Measurements from ENCODE around the gene LYL1. TPM values are rescaled to one million over a fixed set of nuclear protein-coding genes. Genes with fewer than 3 reads are reported as not detected.
"Not testable (repeated sequence)": the region's sequence is repeated elsewhere in the genome, so short reads cannot be mapped to it uniquely, and the experiment has no call there.

LYL1 gene
- total RNA-seq (8.7 TPM), polyA plus RNA-seq (10 to 100 TPM in 1 of 4 donors, 1 to 10 TPM in 3; 6.5 to 14.2 (median 7.5) TPM)

GRCh38 chr19:13102666-13103580 is at the start of gene LYL1:
TSS of gene LYL1 (minus strand) at chr19:13102858. CDS start at chr19:13101171, 1,687 bp downstream.
- Mint-ChIP-seq H3K36me3 (peaks cover 6% of the 10 kb centered on the region), H3K4me3 (peak within 1 kb of the TSS; percentile 90 to 93 (median 90)), H3K9me3 (peaks cover 0 to 1% (median 0%) of the 10 kb centered on the region in 7 donors), H3K27me3 (peaks cover 6% of the 10 kb centered on the region), H3K4me1 (peaks cover 0 to 57% (median 24%) of the 10 kb centered on the region in 4 donors), H3K27ac (peak within 1 kb of the TSS; percentile 83 to 95 (median 88))
- Histone ChIP-seq H3K4me3 (ENCODE audit: low read depth, low read length) (peak within 1 kb of the TSS; percentile 67), H3K27me3 (ENCODE audit: control insufficient read depth, insufficient read depth, low read length) (no peaks in the 10 kb centered on the region), H3K36me3 (ENCODE audit: control insufficient read depth, insufficient read depth, low read length) (no peaks in the 10 kb centered on the region), H3K9me3 (ENCODE audit: control insufficient read depth in 2 of 2, low read length in 2 of 2) (no peaks in the 10 kb centered on the region), H3K4me1 (ENCODE audit: control insufficient read depth, insufficient read depth, low read length, poor library complexity, severe bottlenecking) (peaks cover 80% of the 10 kb centered on the region), H3K27ac (ENCODE audit: insufficient read depth, low read length, poor library complexity, severe bottlenecking) (peak within 1 kb of the TSS; percentile 72)
- peak in 2 of 3 donors; percentile 30 to 63 for DNase-seq
- peak in 1 of 2 donors; percentile 20 for ATAC-seq (ENCODE audit: low read depth in 2 of 2)

GRCh38 chr19:13151605-13152355 is 49.1 kb upstream of the LYL1 start:
- Histone ChIP-seq H3K27me3 (ENCODE audit: control insufficient read depth, insufficient read depth, low read length) (no peaks in the 10 kb centered on the region), H3K4me1 (ENCODE audit: control insufficient read depth, insufficient read depth, low read length, poor library complexity, severe bottlenecking) (peaks cover 53% of the 10 kb centered on the region), H3K4me3 (ENCODE audit: low read depth, low read length) (peak overlapping the region; percentile 98), H3K27ac (ENCODE audit: insufficient read depth, low read length, poor library complexity, severe bottlenecking) (peak overlapping the region; percentile 97), H3K36me3 (ENCODE audit: control insufficient read depth, insufficient read depth, low read length) (no peaks in the 10 kb centered on the region), H3K9me3 (ENCODE audit: control insufficient read depth in 2 of 2, low read length in 2 of 2) (no peaks in the 10 kb centered on the region)
- DNase-seq (peak; percentile 94 to 97 (median 96)), ATAC-seq (ENCODE audit: low read depth in 2 of 2) (peak; percentile 54 to 63)
- Mint-ChIP-seq H3K36me3 (peaks cover 14% of the 10 kb centered on the region), H3K4me1 (peaks cover 0 to 44% (median 19%) of the 10 kb centered on the region in 4 donors), H3K27me3 (peaks cover 29% of the 10 kb centered on the region), H3K27ac (peak overlapping the region; percentile 99 to 100 (median 99)), H3K4me3 (peak overlapping the region; percentile 94 to 99 (median 98)), H3K9me3 (peaks cover 0 to 5% (median 1%) of the 10 kb centered on the region in 7 donors)

DNA sequence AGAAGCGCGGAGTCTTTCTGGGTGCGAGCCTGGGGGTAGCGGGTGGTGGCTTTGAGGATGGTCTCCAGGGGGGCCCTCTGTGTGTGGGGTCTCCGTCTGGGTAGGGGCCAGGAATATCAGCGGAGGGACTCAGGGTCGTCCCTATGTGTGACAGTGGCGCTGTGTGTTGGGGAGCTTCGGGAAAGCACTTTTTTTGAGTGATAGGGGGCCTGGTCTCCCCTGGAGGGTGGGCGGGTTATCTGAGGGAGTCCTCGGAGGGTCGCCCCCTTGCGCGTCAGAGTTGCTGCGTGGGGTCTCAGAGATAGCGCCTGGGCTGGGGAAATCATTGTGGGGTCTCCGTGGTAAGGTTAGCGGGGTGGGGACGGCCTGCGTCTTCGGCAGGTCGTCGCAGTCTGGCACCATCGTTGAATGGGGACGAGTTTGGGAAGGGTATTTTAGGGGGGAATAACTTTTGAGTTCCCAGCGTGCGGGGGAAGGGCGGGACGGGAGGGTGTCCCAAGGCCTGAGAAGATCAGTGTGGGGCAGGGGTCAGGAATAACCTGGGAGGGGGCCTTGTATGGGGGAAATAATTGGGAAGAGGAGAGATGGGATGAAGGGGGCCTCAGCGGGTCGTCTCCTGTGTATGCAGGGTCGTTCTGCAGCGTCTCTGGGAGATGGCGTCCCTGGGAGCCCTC is 48.4 kb upstream of the LYL1 start:
- H3K27me3 Mint-ChIP-seq: peaks cover 22% of the 10 kb centered on the region
- peak overlapping the region; percentile 94 to 99 (median 98) for H3K4me3 Mint-ChIP-seq
- H3K36me3 Mint-ChIP-seq: peaks cover 14% of the 10 kb centered on the region

GRCh38 chr19:13150187-13150930 is 47.7 kb upstream of the LYL1 start, which contains the start of the genes IER2 and STX10:
TSS of gene IER2 (plus strand) at chr19:13150411. CDS start at chr19:13153187, 2,776 bp downstream.
TSS of gene STX10 (minus strand) at chr19:13150375. CDS start at chr19:13150173, 202 bp downstream.
- Mint-ChIP-seq H3K27ac (peak within 1 kb of the TSS; percentile 96 to 99 (median 99)), H3K36me3 (peaks cover 14% of the 10 kb centered on the region), H3K9me3 (peaks cover 0 to 5% (median 1%) of the 10 kb centered on the region in 7 donors), H3K27me3 (peaks cover 16% of the 10 kb centered on the region), H3K4me1 (peaks cover 0 to 33% (median 13%) of the 10 kb centered on the region in 4 donors), H3K4me3 (peak within 1 kb of the TSS; percentile 94 to 99 (median 98))
- DNase-seq (peak; percentile 90 to 95 (median 91)), ATAC-seq (ENCODE audit: low read depth in 2 of 2) (peak; percentile 62 to 65)
- H3K9me3 ChIP-seq (ENCODE audit: control insufficient read depth in 2 of 2, low read length in 2 of 2): no peaks in the 10 kb centered on the region
- peaks cover 39% of the 10 kb centered on the region for H3K4me1 ChIP-seq (ENCODE audit: control insufficient read depth, insufficient read depth, low read length, poor library complexity, severe bottlenecking)
- peak within 1 kb of the TSS; percentile 97 for H3K27ac ChIP-seq (ENCODE audit: insufficient read depth, low read length, poor library complexity, severe bottlenecking)
- peak within 1 kb of the TSS; percentile 92 for H3K4me3 ChIP-seq (ENCODE audit: low read depth, low read length)
- H3K27me3 ChIP-seq (ENCODE audit: control insufficient read depth, insufficient read depth, low read length): no peaks in the 10 kb centered on the region
- peaks cover 1% of the 10 kb centered on the region for H3K36me3 ChIP-seq (ENCODE audit: control insufficient read depth, insufficient read depth, low read length)

More for the DNA sequence above, 48.4 kb upstream of the LYL1 start:
- H3K4me1 ChIP-seq (ENCODE audit: control insufficient read depth, insufficient read depth, low read length, poor library complexity, severe bottlenecking): peaks cover 46% of the 10 kb centered on the region
- H3K27ac ChIP-seq (ENCODE audit: insufficient read depth, low read length, poor library complexity, severe bottlenecking): peak overlapping the region; percentile 97
- H3K4me1 Mint-ChIP-seq: peaks cover 0 to 37% (median 15%) of the 10 kb centered on the region in 4 donors
- no peaks in the 10 kb centered on the region for H3K27me3 ChIP-seq (ENCODE audit: control insufficient read depth, insufficient read depth, low read length)
- ATAC-seq (ENCODE audit: low read depth in 2 of 2) (peak; percentile 3 to 6), DNase-seq (peak in 2 of 3 donors; percentile 7 to 45)
- no peaks in the 10 kb centered on the region for H3K9me3 ChIP-seq (ENCODE audit: control insufficient read depth in 2 of 2, low read length in 2 of 2)
- peak overlapping the region; percentile 96 to 99 (median 99) for H3K27ac Mint-ChIP-seq
- H3K9me3 Mint-ChIP-seq: peaks cover 0 to 5% (median 1%) of the 10 kb centered on the region in 7 donors
- peak overlapping the region; percentile 92 for H3K4me3 ChIP-seq (ENCODE audit: low read depth, low read length)
- H3K36me3 ChIP-seq (ENCODE audit: control insufficient read depth, insufficient read depth, low read length): no peaks in the 10 kb centered on the region

DNA sequence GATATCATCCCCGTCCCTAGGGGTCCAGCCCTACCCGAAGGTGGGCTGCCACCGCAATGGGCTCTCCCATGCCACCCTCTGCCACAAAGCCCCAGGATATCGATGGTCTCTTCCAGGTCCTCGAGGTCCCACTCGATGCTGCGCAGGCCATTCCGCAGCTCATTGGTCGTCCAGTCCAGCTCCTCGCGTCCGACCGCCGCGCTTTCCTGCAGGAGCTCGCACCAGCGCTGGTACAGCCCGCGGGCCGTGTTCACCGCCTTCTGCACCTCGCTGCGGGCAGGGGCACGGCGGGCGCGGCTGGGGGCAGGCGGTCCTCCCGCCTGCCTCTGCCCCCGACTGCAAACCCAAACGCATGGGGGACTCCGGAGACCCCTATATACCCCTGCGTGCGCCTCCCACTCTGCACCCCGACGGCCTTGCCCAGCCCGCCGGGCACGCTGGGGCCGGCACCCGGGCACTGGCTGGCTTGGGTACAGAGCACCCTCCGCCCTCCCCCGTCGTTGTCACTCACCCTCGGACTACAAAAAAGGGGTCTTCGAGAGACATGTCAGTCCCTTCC is 47.0 kb upstream of the LYL1 start:
- peak overlapping the region in 2 of 3 donors; percentile 99 for H3K27ac Mint-ChIP-seq
- H3K9me3 Mint-ChIP-seq: peaks cover 0 to 5% (median 0%) of the 10 kb centered on the region in 7 donors
- no peaks in the 10 kb centered on the region for H3K27me3 ChIP-seq (ENCODE audit: control insufficient read depth, insufficient read depth, low read length)
- H3K36me3 Mint-ChIP-seq: peaks cover 14% of the 10 kb centered on the region
- ATAC-seq (ENCODE audit: low read depth in 2 of 2): peak; percentile 0
- H3K27ac ChIP-seq (ENCODE audit: insufficient read depth, low read length, poor library complexity, severe bottlenecking): peak overlapping the region; percentile 97
- peaks cover 0 to 30% (median 10%) of the 10 kb centered on the region in 4 donors for H3K4me1 Mint-ChIP-seq
- H3K27me3 Mint-ChIP-seq: peaks cover 11% of the 10 kb centered on the region
- H3K4me3 Mint-ChIP-seq: peak overlapping the region; percentile 94 to 99 (median 98)
- H3K4me3 ChIP-seq (ENCODE audit: low read depth, low read length): peak overlapping the region; percentile 66
- peaks cover 6% of the 10 kb centered on the region for H3K36me3 ChIP-seq (ENCODE audit: control insufficient read depth, insufficient read depth, low read length)
- DNase-seq: peak in 1 of 3 donors; percentile 57
- peaks cover 34% of the 10 kb centered on the region for H3K4me1 ChIP-seq (ENCODE audit: control insufficient read depth, insufficient read depth, low read length, poor library complexity, severe bottlenecking)
- H3K9me3 ChIP-seq (ENCODE audit: control insufficient read depth in 2 of 2, low read length in 2 of 2): no peaks in the 10 kb centered on the region

DNA sequence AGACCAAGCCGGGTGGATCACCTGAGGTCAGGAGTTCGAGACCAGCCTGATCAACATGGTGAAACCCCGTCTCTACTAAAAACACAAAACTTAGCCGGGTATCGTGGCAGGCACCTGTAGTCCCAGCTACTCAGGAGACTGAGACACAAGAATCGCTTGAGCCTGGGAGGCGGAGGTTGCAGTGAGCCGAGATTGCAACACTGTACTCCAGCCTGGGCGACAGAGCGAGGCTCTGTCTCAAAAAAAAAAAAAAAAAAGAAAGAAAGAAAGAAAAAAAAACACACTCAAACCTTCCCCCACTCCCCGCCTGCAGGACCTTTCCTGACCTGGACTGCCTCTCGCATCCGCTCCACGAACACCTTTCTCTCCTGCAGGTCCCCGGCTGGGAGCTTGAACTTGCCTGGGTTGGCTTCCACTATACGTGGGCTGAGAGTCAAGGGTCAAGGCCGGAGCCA is 46.5 kb upstream of the LYL1 start:
- Mint-ChIP-seq H3K4me3 (peak overlapping the region; percentile 94 to 99 (median 98)), H3K36me3 (peaks cover 10% of the 10 kb centered on the region), H3K27ac (peak overlapping the region; percentile 42 to 99 (median 91)), H3K4me1 (peaks cover 0 to 30% (median 10%) of the 10 kb centered on the region in 4 donors)
- ATAC-seq (ENCODE audit: low read depth in 2 of 2); DNase-seq; H3K27me3 ChIP-seq (ENCODE audit: control insufficient read depth, insufficient read depth, low read length); H3K9me3 ChIP-seq (ENCODE audit: control insufficient read depth in 2 of 2, low read length in 2 of 2); H3K9me3 Mint-ChIP-seq; H3K27me3 Mint-ChIP-seq: not testable (repeated sequence)
- Histone ChIP-seq H3K27ac (ENCODE audit: insufficient read depth, low read length, poor library complexity, severe bottlenecking) (peak overlapping the region; percentile 97), H3K4me1 (ENCODE audit: control insufficient read depth, insufficient read depth, low read length, poor library complexity, severe bottlenecking) (peaks cover 34% of the 10 kb centered on the region), H3K4me3 (ENCODE audit: low read depth, low read length) (peak overlapping the region; percentile 66), H3K36me3 (ENCODE audit: control insufficient read depth, insufficient read depth, low read length) (peaks cover 11% of the 10 kb centered on the region)
